A172 (cell line): Measurements from ENCODE around the gene ASPSCR1. TPM values are rescaled to one million over a fixed set of nuclear protein-coding genes. Genes with fewer than 3 reads are reported as not detected.

ENCODE experiments used
- DNase-seq: peaks from one replicate; pipeline ENCODE4 v3.0.0-alpha.2; 2015; ENCODE audit warnings: low spot score
- total RNA-seq: library from RNA; depleted of rRNA; stranded (reverse); fragments of >200 nt; shearing (Covaris generic); gene quantifications from 2 replicates; pipeline ENCODE4 v1.2.3, GENCODE V29; 2014; rRNA removed

Gene ASPSCR1, protein sequence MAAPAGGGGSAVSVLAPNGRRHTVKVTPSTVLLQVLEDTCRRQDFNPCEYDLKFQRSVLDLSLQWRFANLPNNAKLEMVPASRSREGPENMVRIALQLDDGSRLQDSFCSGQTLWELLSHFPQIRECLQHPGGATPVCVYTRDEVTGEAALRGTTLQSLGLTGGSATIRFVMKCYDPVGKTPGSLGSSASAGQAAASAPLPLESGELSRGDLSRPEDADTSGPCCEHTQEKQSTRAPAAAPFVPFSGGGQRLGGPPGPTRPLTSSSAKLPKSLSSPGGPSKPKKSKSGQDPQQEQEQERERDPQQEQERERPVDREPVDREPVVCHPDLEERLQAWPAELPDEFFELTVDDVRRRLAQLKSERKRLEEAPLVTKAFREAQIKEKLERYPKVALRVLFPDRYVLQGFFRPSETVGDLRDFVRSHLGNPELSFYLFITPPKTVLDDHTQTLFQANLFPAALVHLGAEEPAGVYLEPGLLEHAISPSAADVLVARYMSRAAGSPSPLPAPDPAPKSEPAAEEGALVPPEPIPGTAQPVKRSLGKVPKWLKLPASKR
- 22.4 and 25.8 TPM in 2 replicates for total RNA-seq

DNA sequence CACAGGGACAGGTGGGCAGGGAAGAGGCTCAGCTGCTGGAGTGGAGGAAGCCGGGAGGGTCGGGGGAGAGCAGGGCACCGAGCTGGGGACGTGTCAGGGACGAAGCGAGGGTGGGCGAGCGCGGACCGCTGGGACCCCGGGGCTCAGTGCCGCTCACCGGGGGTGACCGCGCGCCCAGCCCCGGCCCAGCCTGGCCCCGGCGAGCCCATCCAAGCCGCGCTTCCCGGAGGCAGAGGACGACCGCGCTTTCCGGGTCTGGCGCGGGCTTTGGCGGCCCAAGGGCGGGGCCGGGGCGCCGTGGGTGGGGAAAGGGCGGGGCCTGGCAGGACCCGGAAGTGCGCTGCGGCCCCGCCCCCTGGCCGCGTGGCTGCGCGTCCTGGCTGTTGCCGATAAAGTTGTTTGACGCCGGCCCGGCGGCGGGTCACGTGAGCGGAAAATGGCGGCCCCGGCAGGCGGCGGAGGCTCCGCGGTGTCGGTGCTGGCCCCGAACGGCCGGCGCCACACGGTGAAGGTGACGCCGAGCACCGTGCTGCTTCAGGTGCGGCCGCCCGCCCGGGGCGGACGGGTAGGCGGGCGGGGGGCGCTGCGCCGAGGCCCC lies at the start of gene ASPSCR1:
Gene ASPSCR1, plus strand, starts transcription at position 419 of the 598 bp plus-strand sequence. Its CDS starts 18 bp downstream, at position 437.
- DNase-seq = peak; percentile 75

DNA sequence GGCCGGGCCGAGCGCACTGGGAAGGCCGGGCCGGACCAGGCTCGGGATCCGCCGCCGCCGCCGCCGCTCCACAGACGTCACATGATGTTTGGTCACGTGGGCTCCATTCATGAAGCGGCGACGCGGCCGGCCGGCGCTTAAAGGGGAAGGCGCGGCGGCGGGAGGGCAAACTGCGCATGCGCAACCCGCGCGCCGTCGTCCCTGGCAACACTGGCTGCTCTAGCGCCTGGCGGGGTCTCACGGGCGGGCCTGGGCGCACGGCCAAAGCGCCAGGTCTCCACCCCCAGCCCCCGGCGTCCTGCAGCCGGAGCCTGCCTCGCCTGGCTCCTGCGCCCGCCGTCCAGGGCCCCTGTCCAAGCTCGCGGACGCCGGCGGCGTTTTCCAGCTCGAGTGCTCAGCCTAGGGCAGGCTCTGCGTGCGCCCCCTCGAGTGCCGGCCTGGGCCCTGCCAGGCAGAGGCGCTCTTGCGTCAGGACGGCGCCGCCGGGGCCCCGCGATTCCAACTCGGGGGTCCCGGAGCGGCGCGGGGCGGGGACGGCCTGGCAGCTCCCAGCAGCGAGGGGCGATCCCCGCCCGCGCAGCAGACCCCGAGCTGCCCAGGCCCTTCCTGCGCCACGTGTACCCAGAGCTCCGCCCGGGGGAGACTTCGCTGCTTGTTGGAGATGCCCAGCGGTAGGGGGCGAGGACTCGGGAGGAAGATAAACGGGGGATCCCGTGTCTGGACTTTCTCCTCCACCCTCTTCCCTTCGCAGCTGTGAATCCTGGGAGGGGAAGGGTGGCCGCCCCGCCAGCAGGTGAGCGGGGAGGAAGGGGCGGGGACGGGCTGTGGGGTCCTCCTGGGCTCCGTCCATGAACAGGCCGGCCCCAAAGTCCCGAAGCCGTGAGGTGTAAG lies 49.5 kb upstream of the ASPSCR1 start, which contains the start of gene MAFG:
Gene MAFG, minus strand, starts transcription at position 83 of the 891 bp plus-strand sequence. CDS start 4,550 bp downstream, outside the sequence.
- peak; percentile 90 for DNase-seq

DNA sequence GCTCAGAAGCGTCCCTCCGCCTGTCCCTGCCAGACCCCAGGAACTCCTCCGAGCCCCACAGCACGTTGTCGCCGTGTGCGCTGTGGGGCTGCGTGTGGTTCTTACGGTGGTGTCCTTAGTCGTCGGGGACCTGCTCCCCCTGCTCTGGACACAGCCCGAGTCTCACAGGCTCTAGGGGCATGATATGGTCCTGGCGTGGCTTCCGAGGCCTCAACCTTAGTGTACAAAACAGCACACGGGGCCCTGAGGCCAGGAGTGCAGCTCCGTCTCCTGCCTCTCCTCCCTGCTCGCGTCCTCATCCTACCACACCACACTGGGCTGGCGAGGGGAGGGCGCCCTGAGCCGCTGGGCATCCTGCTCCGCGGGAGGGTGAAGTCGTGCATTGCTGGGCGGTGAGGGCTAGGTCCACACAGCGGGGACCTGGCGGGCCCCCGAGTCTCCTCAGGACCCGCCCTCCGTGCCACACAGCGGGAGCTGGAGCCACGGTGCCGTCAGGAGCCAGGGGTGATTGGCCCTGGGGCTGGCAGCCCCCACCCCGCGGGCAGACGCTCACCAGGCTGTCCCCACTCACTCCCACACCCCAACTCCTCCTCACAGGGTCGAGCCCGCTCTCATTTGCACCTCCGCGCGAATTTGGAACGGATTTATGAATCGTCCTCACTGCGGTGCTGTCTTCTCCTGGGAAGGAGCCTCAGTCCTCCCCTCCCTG lies 48.7 kb upstream of the ASPSCR1 start:
- no peak for DNase-seq

DNA sequence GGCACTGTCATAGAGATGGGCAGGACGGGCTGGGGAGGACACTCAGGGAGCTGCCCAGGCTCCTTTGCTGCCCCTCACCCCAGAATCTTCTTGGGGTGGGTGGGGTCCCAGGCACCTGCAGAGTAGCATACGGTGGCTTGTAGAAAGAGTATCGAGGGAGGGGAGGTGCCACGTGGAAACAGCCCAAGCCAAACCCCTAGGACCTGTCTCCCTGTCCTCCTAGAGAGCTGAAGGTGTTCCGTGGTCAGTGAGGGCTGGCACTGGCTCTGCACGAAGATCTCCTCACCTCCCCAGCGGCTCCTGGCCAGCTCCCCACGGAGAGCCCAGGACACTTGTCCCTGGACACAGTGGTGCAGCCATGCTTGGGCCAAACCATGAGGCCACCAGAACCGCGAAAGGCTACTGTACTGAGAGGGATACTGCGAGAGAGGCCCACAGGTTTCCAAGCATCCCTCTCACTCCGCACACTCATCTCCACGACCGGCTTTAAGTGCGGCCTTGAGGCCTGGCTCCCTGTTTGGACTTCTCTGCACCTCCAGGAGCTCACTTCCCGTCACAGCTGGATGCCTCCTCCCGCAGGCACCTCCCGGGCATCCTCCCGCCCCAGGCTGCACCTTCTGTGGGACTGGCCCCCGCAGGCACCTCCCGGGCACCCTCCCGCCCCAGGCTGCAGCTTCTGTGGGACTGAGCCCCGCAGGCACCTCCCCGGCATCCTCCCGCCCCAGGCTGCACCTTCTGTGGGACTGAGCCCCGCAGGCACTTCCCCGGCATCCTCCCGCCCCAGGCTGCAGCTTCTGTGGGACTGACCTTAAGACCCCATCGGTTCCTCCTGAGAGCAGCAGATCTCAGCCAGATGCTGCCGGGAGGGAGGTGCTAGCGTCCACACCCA lies 47.9 kb upstream of the ASPSCR1 start:
- DNase-seq = no peak

DNA sequence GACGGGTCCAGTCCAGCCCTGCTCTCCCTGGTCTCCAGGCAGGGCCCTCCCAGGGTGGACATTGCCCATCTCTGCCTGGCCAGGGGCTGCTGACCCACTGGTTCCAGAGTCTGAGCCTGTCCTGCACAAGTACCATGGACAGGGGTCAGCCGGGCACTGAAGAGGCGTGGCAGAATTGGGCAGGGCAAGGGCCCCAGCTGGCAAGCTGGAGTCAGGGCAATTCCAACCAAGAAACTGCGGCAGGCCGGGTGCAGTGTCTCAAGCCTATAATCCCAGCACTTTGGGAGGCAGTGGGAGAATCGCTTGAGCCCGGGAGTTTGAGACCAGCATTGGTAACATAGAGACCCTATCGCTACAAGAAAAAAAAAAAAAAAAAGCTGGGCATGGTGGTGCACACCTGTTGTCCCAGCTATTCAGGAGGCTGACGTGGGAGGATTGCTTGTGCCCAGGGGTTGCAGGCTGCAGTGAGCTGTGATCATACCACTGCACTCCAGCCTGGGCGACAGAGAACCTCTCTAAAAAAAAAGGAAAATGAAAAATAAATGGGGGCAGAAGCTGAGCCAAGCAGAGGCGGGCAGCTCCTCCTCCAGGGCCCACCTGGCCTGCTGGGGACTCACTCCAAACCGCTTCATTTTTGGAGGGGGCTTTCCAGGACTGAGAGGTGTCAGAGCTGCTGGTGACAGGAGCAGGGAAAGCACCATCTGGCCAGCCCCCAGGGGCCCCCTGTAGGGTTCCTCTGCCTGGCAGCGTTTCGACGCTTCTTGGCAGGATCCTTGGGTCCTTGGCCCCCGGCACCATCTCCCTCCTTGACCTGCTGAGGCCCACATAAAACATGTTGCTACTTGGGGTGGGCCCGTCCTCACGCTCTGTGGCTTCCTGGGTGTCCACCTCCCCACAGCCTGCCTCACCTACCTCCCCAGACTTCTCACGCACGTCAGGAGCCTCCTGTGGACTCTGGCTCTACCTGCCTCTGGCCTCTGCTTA lies 47.0 kb upstream of the ASPSCR1 start:
- no peak for DNase-seq

DNA sequence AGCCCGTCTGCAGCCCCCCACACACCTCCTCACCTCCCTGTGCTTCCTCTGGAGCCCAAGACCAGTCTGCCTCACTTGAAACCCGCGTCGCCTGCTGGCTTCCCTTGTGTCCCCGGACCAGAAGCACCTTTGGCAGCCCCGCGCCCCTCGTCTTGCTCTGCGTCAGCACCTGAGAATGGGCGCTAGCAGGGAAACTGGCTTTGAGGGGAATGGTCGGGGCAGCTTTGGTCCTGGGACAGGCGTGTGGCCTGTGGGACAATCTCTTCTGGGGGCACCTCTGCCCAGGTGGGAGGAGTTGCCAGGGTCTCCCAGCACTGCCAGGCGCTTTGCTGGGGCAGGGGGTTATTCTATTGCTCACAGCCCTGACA lies 46.3 kb upstream of the ASPSCR1 start:
- DNase-seq = no peak

DNA sequence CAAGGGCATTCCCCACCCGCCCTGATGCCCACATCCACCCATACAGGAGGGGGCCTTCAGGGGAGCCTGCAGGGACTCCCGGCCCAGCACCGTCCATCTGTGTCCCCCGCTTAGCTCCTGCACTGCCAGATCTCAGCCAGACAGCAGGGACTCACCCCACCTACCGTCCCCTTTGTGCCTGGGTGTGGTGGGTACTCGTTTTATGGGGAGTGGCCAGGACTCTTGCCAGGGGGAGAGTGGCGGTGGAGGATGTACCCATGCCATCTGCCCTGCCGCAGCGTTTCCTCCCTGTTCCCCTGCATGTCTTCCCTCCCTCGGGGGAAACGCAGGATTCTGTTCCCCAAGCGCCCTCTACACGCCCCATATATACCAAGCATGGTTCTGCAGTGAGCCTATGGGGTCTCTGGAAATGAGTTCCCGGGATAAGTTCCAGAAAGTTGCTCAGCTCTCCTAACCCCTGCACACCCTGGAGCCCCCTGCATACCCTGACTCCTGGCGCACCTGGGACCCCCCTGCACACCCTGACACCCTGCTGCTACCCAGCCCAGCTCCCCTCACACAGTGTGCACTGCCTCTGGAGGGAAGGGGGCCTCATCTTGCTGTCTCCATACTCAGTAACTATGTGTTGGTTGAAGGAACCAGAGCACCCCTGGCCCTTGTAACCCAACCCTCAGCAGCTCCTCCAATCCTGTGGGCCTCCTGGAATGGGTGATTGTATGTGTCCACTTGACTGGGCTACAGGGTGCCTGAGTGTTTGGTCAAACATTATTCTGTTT lies 45.7 kb upstream of the ASPSCR1 start:
- no peak for DNase-seq

DNA sequence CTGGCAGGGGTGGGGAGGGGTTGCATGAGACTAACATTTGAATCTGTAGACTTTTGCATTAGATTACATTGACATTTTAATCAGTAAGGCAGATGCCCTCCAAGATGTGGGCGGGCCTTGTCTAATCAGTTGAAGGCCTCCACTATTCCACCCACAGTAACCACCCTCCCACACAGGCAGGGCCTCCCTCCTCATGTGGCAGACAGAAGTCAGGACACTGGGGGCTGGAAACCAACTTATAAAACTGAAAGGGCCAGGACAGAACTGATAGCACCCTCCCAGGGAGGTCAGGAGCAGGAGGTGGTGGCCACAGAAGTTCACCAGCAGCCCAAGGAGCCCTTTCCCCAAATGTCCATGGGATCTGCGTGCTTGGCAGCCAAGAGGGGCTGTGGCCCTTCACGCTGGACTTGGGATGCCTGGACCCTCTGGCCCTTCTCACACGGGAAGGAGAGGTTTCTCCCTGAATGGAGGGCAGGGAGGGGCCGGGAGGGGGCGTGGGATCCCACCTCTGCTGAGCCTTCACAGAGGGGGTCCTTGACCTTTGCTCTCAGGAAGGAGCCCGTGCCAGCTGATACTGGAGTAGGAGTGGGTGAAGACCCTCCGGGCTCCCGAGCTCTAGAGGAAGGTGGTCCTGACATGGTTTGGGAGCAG lies 45.0 kb upstream of the ASPSCR1 start:
- DNase-seq = no peak

DNA sequence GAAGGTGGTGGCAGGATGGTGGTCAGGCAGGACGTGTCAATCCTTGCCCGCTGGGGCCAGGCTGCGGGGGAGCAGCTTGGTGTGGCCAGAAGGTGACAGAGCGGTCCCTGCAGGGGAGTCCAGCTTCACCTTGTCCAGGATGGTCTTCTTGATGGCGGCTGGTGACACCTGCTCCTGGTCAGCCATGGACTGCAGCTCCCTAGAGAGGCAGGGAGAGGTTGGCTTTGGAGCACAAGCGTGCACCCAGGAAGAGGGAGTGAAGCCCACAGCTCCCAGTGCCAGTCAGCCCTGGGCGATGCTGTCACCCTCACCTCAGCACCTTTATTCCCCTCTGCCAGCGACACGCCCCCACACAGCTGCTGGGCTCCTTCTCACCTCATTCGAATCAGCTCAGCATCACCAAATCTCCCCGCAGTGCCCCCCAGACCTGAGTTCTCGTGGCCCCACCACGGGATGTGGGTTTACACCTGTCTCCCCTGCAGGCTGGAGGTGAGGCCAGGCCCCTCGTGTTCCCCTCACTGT lies 44.2 kb upstream of the ASPSCR1 start:
- no peak for DNase-seq

DNA sequence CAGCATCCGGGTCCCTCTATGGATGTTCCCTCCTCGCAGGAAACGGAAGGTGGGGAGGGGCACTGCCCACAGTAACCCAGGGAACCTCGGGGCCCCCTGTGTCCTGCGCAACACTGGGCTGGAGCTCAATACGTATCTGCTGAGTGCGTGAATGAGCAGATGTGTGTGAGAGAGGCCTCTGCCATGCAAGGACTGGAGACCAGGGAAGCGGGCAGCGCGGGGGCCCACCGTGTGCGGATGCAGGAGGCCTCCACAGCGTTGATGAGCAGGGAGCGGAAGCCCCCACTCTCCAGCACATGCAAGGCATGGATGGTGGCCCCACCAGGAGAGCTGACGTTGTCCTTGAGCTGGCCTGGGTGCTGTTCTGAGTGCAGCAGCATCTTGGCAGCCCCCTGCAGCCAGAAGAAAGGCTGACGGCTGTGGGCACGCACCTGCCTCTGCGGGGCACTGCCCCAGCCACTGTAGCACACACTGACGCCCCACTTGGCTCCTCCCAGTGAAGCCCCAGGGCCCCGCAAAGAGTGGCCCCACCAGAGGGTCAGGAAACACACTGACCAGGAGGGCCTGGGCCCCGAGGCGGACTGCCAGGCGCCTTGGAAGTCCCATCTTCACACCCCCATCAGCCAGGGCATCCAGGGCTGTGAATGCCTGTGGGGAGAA lies 43.2 kb upstream of the ASPSCR1 start:
- no peak for DNase-seq

DNA sequence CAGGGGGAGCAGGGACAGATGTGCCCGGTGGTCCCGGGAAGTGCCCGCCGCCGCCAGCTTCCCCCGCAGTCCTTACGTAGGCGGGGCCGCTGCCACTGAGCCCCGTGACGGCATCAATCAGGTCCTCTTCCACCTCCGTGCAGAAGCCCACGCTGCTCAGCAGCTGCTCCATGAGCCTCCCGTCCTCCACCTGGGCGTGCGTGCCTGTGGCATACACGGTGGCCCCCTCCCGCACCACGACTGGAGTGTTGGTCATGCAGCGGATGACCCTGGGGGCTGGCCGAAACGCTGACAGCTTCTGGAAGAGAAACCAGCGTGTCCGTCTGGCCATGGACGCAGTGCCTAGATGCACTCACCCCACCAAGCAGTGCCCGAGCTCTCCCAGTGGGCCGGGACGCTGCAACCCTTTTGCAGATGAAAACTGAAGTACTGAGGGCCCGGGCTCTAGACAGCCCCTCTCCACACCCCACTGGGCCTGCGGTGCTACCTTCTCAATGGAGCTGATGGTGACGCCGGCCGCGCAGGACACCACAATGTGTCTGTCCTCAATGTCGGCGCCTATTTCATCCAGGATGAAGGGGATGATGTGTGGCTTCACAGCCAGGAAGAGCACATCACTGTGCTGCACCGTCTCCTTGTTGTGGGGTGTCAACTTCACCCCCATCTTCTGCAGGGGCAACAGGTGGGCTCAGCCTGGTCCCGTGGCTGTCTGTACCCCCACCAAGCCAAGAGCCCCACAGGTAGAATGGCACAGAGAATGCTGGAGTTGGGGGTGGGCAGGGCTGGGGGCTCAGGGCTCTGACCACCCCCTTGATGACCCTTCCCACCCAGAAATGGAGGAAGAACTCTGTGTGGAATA lies 42.4 kb upstream of the ASPSCR1 start:
- no peak for DNase-seq

DNA sequence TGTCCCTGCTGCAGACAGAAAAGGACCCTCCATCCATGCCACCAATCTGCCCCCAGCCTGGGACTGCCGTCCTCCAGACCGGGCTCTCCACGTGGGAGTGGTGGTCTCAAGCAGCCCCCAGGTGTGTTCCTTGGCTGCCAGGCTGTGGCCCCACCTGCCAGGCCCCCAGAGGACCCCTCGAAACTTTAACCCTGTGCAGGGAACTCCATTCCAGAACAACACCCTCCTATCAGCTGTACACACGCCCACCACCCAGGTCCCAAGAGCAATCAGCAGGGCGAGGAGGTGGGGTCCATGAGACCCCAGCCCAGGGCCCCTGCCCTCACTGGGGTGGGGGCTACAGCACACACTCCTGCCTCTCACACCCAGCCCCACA lies 41.7 kb upstream of the ASPSCR1 start:
- no peak for DNase-seq

DNA sequence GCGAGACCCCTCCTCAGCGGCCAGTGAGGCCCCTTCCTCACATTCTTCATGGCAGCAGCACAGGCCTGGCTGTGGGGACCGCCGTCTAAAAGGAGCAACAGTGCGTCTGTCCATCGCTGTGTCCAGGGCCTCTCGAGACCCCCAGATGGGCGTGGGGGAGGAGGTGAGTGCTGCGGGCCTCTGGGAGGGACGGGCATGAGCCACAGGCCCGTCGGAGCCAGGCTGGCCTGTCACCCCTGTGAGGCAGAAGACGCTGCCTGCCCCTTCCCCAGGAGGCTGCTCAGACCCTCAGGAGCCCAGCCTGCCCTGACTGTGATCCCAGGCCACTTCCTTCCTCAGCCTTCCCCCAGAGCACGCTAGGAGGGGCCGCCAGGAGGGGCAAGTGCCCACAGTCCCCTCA lies 38.2 kb upstream of the ASPSCR1 start:
- DNase-seq = no peak

DNA sequence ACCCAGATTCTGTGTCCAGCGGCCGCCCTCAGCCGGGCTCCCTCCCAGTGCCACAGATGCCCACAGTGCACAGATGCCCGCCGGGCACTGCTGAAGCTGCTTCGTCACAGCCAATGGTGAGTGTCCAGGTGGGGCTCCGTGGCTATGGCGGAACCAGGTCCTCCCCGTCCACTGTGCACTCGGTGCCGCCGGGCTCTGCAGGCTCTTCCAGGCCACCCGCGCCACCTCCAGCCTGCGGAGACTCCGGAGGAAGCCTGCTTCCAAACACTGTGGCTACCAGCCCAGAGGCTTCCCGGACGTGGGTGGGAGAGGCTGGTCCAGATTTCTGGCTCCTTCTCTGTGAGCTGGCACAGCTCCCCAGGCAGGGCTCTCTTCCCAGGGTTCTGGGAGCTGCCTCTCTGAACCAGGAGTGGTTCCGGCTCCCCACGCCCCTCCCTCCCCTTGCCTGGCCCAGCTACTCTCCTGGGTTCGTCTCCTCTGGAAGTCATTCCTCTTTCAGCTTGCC lies 37.5 kb upstream of the ASPSCR1 start:
- no peak for DNase-seq

DNA sequence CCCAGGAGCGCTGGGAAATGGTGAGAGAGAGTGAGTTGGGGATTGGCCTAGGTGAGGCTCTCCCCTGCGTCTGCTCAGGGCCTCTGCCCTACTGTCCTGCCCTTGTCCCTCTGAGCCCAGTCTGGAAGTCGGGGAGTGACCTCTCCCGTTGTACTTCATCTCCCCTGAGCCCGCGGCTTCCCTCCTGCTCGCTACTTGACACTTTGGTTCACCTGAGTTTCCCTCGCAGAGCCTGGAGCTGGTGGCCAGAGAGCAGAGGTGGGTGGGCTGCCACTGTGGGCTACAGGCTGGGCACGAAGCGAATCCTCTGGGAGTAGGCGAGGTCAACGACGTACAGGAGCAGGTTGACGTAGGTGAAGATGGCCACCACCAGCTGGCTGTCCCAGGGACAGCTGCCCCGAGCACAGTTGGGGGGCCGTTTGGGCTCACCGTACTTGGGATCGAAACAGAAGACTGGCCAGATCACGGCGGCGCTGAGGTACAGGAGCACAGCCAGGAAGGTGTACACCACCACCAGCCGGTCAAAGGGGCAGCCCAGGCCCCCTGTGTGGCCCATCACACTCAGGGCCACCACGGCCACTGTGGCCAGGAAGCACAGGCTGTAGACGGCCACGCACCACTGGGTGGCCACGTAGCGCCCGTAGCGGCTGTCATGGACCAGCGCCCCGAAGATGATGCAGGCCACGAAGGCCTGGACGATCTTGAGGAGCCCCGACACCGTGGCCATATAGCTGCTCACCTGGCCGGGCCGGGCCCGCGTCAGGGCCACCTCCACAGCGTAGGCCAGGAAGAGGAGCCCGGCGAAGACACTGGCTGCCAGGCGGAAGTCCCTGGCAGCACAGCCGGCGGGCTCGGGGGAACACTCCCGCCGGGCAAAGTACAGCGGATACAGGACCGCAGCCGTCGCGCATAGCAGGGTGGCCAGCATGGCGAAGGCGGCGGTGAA lies 36.6 kb upstream of the ASPSCR1 start:
- DNase-seq = no peak
